ENCODE measurements around the gene ISG20.

Gene ISG20

DNA sequence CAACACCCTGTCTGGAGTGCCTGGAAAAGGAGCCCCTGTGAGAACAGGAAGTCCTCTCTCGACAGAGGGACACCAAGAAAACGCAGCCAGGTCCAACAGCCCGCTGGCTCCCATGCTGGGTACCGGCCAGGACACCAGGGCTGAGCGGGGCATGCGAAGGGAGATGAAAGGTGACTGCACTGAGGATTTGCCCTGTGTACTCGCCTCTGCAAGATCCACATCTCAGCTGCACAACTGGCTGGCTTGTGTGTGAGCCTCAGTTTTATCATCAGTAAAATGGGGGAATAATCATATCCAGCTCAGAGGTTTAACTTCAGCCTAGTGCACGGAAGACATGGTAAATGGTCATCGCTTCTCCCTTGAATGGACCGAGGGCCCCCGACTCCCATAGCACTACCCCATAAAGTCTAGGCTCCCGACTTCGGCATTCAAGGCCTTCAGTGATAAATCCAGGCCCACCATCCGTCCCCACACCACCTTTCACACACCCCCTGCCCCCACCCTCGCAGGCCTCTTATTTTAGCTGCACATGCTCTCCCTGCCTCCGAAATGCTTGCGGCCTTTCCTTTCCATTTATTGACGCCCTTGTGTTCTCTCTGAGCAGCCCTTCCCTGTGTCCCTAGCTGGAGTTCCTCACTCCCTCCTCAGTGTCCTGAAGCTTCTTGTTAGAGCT is 15.8 kb downstream of the ISG20 start:
- no peak for DNase-seq (ENCODE audit: low read depth in 2 of 2)

DNA sequence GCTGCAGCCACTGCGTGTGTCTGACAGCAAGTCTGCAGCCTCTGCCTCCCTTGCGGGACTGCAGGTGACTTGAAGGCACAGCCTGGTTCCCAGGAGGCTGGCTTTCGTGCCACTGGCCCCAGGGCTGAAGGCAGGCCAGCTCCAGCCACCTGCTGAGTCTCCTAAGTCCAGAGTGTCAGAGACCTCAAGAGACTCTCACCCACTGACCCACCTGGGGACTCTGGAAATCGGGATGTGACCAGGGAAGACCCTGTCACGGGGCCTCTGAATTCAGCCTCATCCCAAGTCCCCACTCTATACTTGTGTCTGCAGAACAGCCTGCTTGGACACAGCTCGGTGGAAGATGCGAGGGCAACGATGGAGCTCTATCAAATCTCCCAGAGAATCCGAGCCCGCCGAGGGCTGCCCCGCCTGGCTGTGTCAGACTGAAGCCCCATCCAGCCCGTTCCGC is 16.3 kb downstream of the ISG20 start:
- DNase-seq (ENCODE audit: low read depth in 2 of 2), result no peak

DNA sequence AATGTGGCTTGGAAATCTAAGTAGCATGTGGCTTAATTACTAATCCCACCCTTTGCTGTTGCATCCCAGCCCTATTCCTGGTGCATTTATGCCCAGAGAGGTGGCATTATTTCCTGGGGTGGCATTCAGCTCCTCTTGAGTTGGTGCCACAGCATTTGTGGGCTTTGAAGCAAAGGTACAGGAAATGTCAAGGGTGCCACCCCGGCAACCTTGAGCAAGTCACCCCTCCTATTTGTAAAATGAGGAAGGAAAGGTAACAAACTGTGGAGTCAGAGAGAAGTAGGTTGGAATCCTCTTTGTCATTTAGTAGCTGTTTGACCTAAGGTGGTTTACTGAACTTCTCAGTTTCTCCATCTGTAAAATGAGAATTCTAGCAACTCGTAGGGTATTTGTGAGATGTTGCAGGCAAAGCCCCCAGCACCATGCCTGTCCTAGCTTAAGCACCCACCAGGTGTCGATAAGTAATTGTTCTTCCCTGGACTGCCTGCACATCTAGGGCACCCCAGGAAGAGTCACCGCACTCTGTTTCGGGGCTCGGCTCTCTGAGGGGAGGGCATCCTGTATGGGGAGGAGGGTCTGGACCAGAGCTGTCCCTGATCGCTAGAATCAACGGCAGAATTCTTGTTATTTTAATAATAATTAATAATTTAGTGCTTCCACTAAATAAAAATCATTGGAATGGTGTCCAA is 17.1 kb downstream of the ISG20 start:
- DNase-seq (ENCODE audit: low read depth in 2 of 2), result no peak

DNA sequence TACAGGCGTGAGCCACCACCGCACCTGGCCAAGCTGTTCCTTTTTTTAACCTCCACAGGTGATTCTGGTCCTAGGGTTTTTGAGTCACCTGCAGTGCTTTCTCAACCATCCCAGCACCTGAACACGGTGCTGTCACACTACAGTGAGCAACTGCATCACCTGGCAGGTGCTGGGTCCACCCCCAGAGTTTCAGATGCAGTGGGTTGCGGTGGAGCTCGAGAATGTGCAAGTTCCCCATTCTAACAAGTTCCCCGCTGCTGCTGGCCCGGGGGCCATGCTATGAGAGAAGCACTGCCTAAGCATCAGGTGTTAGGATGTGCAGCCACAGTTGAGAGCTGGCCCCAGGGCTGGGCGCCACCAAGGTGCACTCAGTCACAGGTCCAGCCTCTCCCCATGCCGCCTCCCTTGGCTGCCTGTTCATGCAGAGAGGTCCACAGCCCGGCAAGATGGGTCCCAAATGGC is 18.0 kb downstream of the ISG20 start:
- no peak for DNase-seq (ENCODE audit: low read depth in 2 of 2)

DNA sequence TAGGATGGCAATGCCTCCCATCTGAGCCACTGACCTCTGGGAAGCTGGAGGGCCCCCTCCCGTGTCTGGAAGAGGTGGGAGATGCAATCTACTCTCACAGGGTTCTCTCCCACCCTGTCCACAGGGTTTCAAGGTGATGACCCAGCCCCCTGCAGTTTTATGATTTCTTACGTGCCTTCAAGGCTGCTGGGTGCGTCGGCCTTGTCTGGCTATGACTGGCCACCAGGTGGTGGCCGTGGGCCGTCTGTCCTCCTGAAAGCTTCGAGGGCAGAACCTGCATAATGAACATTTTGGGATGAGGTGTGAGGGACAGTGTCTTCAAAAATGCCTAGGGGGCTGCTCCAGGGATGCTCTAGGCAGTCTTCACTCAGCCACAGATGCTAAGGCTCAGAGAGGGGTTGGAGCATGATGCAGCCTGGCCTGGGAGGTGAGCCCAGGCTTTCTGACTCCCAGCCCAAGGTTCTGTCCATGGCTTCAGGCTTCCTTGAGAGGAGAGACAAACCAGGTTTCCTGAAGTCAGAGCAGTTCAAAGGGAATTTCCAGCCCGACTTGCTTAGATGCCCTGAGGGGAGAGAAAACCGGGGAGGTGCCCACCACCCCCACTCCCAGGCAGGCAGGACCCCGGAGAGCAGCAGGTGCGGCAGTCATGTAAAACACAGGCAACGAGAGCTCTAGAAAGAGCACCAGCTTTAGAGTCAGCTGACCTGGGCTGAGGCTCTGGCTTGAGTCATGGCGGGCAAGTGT is 18.7 kb downstream of the ISG20 start:
- no peak for DNase-seq (ENCODE audit: low read depth in 2 of 2)

DNA sequence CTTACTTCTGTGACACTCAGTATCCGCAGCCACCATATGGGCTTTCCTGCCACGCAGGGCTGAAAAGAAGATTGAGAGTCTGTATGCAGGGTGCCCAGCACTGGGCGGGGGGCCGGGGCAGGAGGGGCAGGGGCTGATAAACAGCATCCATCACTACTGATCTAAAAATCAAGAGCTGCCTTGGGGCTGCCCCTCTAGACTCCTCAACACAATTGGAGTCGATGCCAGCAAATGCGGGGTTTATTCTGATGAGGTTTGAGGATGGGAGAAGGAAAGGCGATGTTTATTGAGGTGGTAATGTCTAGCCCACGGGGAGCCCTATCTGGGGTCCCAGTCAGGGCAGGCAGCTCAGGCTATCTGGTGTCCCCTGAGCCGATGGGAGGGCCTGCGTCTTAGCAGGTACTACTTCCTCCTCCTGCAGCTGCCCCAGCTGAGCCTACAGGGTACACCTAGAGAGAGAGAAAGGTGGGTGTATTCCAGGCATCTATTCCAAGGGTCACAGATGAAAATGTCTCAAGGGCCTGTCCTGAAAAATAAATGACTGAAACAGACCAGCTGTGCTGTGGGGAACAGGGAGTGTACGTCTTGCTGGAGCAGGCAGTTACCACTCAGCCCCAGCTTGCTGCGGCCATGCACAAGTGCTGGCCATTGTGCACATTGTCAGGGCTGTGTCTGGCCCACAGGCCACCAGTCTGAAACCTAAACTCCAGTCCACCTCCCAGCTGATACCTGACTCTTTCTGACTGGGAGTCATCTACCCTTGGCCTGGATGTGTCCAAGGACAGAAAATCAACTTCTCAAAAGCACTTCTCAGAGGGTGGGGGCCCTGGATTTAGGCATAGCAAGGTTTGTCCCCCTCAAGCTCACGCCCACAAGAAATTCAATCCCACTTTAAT is 19.5 kb downstream of the ISG20 start:
- DNase-seq (ENCODE audit: low read depth in 2 of 2), result no peak

DNA sequence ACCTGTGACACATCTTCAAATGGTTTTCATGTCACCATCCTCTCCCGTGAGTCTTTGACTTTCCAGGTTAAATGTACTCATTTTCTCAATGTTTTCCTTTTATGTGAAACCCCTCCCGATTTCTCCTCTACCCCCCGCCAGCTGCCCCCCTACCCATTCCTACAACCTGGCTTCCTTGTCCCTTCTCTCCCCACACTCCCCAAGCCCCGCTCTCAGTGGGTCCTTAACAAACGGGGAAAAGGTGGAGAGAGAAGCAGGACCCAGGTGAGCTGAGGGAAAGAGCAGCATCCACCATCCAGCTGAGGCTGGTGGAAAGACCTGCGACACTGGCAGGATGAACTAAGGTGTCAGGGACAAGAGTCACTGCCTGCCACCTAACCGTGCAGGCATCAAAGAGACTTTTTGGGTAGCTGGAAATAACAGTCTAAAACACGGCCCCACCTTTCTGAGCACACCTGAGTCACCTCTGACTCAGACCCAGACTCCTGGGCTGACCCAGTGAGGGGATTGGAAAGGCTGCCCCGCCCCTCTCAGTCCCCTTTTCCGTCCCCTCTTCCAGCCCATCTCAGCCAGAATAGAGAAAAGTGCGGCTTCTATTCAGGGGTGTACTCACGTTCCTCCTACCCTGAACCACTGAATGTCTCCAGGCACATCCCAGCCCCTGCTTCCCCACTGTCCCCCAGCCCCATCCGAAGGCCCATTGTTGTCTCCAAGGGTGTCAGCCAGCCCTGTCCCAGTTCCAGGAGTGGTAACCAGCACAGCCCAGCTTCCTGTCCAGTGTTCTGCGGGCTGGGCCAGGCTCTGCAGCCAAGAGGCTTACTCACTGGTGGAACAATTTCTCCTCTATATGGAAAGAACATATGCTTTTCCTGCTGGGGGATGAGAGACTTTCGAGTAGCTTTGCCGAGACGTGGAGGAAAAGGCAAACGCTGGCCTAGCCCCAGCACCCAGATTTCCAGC is 20.4 kb downstream of the ISG20 start:
- DNase-seq (ENCODE audit: low read depth in 2 of 2), result no peak

DNA sequence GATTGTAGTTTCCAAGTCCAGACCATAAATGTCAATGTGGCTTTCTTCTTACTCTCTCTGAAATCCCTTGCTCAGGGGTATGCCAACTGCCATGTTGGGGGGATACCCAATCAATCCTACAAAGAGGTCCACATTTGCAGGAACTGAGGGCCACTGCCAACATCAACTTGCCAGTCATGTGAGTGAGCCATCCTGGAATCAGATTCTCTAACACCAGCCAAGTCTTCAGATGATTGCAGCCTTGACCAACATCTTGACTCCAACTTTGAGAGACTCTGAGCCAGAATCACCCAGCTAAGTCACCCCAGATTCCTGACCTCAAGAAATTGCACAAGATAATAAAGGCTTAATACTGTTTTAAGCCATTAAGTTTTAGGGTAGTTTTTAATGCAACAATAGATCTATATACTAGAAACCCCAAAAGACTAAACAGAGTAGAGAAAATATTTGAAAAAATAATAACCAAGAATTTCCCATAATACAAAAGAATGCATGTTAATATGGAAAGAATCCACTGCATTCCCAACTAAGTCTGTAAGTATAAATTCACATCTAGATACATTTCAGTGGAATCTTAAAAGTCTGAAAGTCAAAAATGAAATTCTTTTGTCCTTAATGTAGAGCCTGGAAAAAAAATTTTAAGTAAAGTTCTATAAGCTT is 22.4 kb downstream of the ISG20 start:
- DNase-seq (ENCODE audit: low read depth in 2 of 2), result no peak

DNA sequence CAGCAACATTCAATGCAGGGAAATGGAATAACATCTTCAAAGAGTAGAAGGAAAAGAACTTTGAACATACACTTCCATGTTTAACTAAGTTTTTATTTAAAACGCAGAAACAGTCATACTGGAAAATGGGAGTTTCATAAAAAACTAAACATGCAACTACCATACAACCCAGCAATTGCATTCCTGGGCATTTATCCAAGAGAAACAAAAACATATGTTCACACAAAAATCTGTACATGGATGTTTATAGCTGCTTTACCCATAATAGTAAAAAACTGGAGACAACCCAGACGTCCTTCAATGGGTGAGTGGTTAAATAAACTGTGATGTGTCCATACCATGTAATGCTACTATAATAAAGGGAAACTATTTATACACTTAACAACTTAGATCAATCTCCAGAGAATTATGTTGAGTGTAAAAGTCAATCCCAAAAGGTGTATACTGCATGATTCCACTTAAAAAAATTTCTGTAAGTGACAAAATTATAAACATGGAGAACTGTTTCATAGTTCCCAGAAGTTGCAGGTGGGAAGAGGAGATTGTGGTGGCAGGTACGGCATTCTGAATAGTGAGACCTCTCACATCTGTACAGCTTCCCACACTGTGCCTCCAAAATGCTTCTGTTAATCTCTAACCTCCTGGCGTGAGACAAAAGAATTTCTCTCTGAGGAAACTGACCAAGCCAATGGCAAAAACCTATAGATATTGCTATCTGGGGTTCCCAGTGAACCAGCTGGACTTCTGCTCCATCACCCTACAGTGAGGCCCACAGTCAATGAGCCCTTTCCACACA is 23.1 kb downstream of the ISG20 start:
- DNase-seq (ENCODE audit: low read depth in 2 of 2), result no peak

DNA sequence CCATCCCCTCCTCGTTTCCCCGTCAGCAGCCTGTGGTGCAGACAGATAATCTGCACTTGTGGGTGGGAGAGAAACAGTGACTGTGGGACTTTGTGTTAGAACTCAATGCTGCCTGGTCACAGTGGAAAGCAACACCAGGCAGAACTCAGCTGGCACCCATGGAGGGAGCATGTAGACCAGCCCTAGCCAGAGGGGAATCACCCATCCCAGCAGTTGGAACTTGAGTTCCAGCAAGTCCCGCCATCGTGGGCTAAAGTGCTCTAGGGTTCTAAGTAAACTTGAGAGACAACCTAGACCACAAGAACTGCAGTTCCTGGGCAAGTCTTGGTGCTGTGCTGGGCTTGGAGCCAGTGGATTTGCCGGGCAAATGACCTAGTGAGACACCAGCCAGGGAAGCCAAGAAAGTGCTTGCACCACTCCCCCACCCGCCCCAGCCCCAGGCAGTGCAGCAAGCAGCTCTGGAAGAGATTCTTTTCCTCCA is 24.4 kb downstream of the ISG20 start:
- DNase-seq (ENCODE audit: low read depth in 2 of 2), result no peak

DNA sequence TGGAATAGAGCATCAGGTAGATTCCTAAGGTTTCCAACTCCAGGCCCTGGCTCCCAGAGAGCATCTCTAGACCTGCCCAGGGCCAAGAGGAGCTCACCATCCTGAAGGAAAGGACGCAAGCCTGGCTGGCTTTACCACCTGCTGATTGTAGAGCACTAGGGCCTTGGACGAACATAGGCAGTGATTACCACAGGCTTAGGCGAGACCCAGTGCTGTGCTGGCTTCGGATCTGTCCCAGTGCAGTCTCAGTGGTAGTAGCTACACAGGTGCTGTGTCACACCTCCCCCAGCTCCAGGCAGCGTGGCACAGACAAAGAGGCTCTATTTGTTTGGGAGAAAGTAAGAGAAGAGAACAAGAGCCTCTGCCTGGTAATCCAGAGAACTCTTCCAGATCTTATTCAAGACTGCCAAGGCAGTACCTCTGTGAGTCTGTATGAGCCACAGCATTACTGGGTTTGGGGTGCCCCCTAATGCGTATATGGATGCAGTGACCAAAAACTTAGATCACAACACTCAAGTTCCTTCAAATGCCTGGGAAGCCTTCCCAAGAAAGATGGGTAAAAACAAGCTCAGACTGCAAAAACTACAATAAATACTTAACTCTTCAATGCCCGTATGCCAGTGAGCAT is 25.4 kb downstream of the ISG20 start:
- DNase-seq (ENCODE audit: low read depth in 2 of 2), result peak in 1 of 2 donors; percentile 19

DNA sequence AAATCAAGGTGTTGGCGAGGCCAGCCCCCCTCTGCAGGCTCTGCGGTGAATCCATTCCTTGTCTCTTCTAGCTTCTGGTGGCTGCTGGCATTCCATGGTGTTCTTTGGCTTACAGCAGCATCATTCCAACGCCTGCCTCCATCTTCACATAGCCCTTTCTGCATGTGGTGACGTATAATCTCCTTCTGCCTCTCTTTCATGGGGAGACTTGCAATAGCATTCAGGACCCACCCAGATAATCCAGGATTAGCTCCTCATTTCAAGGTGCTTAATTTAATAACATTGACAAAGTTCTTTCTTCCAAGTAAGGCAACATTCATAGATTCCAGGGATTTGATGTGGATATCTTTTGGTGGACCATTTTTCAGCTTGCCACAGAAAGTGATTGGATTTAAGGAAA is 35.8 kb downstream of the ISG20 start:
- DNase-seq (ENCODE audit: low read depth in 2 of 2), result no peak

DNA sequence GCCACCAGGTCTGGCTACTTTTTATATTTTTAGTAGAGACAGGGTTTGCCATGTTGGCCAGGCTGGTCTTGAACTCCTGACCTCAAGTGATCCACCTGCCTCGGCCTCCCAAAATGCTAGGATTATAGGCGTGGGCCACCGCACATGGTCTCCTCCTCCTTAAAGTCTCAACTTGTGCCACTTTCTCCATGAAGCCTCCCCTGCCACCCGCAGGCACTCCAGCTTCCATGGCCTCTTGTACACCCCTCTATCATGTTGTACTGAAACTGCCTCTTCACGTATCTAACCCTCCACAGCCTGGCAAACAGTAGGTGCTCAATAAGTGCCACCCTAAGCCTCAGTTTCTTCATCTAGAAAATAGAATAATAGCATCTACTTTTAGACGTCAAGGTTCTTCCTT is 39.9 kb downstream of the ISG20 start:
- no peak for DNase-seq (ENCODE audit: low read depth in 2 of 2)

DNA sequence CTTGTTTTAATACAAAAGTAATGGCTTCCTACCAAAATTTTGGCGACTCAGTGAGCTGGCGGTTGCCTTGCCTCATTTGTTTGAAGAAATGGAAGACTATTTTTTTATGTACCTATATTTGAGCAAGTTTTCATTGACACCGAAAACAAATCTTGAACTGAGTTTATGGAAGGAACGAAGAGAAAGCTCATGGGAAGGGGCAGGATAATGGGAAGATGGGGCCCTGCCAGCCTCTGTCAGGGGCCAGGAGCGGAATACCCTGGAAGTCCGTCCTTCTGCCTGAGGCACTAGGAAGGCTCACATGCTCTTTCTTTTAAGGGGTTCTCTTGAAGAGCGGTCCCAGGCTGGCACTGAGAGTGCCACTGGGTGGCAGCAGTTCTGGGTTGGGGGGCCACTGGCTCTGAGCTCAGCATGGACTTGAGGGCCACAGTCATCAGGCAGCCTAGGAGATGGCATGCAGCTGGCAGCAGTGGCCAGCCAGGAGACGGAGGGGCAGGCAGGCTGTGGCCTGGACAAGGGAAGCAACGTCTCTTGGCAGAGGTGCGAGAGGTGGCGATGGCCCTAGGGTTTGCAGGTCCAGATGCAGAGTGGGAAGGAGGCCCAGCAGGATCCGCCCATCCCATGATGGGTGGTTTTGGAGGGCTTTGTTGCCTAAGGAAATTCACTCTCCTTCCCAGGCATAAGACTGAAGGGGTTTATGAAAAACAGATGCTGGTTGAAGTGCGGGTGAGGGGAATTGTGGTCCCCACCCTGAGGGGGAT is 41.6 kb downstream of the ISG20 start:
- DNase-seq (ENCODE audit: low read depth in 2 of 2), result no peak

DNA sequence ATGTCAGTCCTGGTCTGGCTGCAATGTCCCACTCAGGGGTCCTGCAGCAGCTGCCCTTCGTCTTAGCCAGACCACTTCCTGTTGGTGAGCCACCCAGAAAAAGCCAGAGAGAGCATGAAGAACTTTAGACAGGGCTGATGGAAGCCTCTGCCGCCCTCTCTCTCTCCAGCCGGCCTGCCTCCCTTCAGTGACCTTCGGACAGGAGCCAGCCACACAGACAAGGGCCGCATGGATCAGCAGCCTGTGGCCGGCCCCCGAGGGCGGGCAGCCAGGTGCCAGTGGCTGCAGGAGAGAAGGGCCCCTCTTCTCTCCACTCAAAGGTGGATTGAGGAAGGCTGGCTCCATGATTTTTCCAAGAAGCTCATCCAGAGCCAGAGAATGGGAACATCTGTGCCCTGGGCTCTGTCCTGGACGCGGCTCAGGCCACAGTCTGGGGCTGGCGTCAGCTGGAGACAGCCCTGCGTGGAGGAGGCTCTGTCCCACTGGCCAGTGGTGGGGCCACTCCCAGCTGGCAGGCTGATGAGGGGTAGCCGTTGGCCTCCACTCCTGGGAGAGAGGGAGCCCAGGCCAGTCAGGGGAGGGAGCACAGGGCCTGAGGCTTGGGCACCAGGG is 42.9 kb downstream of the ISG20 start:
- DNase-seq (ENCODE audit: low read depth in 2 of 2), result no peak

DNA sequence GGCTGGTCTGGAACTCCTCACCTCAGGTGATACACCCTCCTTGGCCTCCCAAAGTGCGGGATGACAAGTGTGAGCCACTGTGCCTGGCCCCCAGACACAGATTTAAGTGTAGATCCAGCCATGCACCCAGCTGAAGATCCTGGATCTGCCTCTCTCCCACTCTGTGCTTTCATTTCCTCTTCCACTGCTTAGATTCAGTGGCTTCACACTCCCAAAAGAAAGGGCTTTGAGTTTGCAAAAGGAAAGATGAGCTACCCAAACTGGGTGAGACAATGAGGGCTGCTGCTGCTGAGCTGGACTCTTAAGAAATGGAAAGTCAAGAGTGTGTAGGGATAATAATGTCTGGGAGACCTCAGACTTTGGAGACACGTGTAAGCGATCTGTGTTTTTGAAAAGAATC is 45.5 kb downstream of the ISG20 start:
- DNase-seq (ENCODE audit: low read depth in 2 of 2), result no peak

DNA sequence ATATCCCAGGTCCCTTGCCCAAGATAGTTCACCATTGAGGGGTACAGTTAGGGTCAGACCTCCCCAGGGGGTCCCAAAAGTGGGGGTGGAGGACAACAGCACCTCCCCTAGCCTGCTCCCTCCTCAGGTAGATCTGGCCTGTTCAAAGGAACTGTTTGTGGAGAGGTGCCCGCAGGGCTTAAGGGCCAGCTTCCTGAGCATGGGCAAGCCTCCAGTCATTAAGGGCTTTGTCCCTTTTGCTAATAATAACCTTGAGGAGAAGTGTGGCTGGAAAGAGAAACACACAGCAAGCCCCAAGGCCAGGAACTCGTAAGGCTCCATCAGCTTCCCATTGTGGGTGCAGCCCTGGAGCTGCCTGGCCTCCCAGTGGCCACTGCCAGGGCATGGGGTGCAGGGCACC is 47.4 kb downstream of the ISG20 start:
- DNase-seq (ENCODE audit: low read depth in 2 of 2), result no peak

All from stimulated activated CD4-positive, alpha-beta T cell treated with anti-CD3 and anti-CD28 coated beads, Interleukin-4, amount 100 ng/mL, for 48 hours (primary cell).